GM13977 (cell line): Measurements from ENCODE around the gene ANKRD63.

ENCODE experiments used
- DNase-seq: peaks from one replicate; pipeline ENCODE4 v3.0.0; 2012; ENCODE audit warnings: low spot score
- in situ Hi-C: fragments of 300-500 bp; cut with MboI; formaldehyde crosslinking; loops from one replicate; pipeline ENCODE4 v1.12.0; 2022; ENCODE audit warnings: low sequenced_read_pairs, low pct_unique_long_range_greater_than_20kb, mixed read lengths, inconsistent platforms; ENCODE audit not compliant: unreplicated experiment
- TF ChIP-seq, protein P1 (sequence below): IDR thresholded peaks from 2 replicates; pipeline ENCODE4 v1.5.1; 2012; ENCODE audit warnings: mild to moderate bottlenecking, control low read depth; ENCODE audit not compliant: insufficient read depth; ENCODE audit errors: extremely low read depth, missing control alignments

Gene ANKRD63

GRCh38 chr15:40235201-40235885, 47.5 kb downstream of the ANKRD63 start:
- peak; percentile 24 for DNase-seq
- TF ChIP-seq, protein P1, sequence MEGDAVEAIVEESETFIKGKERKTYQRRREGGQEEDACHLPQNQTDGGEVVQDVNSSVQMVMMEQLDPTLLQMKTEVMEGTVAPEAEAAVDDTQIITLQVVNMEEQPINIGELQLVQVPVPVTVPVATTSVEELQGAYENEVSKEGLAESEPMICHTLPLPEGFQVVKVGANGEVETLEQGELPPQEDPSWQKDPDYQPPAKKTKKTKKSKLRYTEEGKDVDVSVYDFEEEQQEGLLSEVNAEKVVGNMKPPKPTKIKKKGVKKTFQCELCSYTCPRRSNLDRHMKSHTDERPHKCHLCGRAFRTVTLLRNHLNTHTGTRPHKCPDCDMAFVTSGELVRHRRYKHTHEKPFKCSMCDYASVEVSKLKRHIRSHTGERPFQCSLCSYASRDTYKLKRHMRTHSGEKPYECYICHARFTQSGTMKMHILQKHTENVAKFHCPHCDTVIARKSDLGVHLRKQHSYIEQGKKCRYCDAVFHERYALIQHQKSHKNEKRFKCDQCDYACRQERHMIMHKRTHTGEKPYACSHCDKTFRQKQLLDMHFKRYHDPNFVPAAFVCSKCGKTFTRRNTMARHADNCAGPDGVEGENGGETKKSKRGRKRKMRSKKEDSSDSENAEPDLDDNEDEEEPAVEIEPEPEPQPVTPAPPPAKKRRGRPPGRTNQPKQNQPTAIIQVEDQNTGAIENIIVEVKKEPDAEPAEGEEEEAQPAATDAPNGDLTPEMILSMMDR, result no peak
- in situ Hi-C loops, result no loop called here

DNA sequence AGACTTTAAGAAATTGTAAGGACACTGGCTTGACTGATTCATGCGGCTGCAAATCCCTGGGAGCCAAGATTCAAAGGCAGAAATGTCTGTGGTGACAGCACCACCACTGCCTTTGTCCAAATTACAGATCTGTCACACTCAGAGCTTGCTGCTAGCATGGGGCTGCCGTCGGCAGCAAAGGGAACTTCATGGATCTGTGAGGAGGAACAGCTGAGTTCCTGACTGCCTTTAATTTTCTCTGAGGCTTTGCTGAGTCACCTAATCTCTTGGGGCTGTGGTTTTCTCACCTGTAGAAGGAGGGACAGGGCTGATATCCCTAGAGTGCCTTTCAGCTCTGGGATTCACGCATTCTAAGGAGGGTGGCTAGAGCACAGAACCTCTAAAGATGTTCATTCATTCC, 48.1 kb downstream of the ANKRD63 start:
- in situ Hi-C loops, result no loop called here
- TF ChIP-seq, protein P1, result no peak
- peak; percentile 20 for DNase-seq

- DNase-seq, result no peak
- TF ChIP-seq, protein P1, result no peak
- in situ Hi-C loops, result no loop called here
Measured at GRCh38 chr15:40233727-40234577, 48.9 kb downstream of the ANKRD63 start.

GRCh38 chr15:40232625-40233070, 50.2 kb downstream of the ANKRD63 start:
- TF ChIP-seq, protein P1, result no peak
- in situ Hi-C loops, result no loop called here
- no peak for DNase-seq
